Fibroblast of villous mesenchyme (primary cell): ENCODE results near the gene MRPS22. TPM values are rescaled to one million over a fixed set of nuclear protein-coding genes. Genes with fewer than 3 reads are reported as not detected.

Source experiments
- DNase-seq: peaks from one replicate; pipeline ENCODE4 v3.0.0-alpha.2; 2010; ENCODE audit warnings: low read depth
- H3K4me3 ChIP-seq: 2 replicates; pipeline ENCODE4 v1.5.1; 2011; ENCODE audit warnings: low read depth, mild to moderate bottlenecking, low read length
- CTCF ChIP-seq: IDR thresholded peaks from 2 replicates; pipeline ENCODE4 v1.5.1; 2012; ENCODE audit warnings: low read depth, mild to moderate bottlenecking, low read length; ENCODE audit not compliant: insufficient read depth
- total RNA-seq: library from RNA; depleted of rRNA; stranded (reverse); fragments of >200 nt; gene quantifications from 2 replicates; pipeline ENCODE4 v1.2.3, GENCODE V29; 2012

MRPS22 gene
- total RNA-seq, 1 donor: 89.8 TPM

GRCh38 chr3:139307072-139307491 lies 36.7 kb upstream of the MRPS22 start:
- no peak for TF ChIP-seq CTCF
- H3K4me3 ChIP-seq: no peak overlapping the region
- DNase-seq: no peak

GRCh38 chr3:139307601-139308555 lies 35.9 kb upstream of the MRPS22 start:
- H3K4me3 ChIP-seq: no peak overlapping the region
- no peak for TF ChIP-seq CTCF
- no peak for DNase-seq

GRCh38 chr3:139308560-139308959 lies 35.3 kb upstream of the MRPS22 start:
- DNase-seq: no peak
- no peak for TF ChIP-seq CTCF
- H3K4me3 ChIP-seq: no peak overlapping the region

GRCh38 chr3:139309061-139309591 lies 34.7 kb upstream of the MRPS22 start:
- no peak overlapping the region for H3K4me3 ChIP-seq
- DNase-seq: peak; percentile 82
- TF ChIP-seq CTCF: no peak

GRCh38 chr3:139309880-139310279 lies 33.9 kb upstream of the MRPS22 start:
- H3K4me3 ChIP-seq: no peak overlapping the region
- TF ChIP-seq CTCF: no peak
- peak; percentile 73 for DNase-seq

GRCh38 chr3:139310474-139310933 lies 33.3 kb upstream of the MRPS22 start:
- H3K4me3 ChIP-seq: no peak overlapping the region
- no peak for TF ChIP-seq CTCF
- DNase-seq: peak; percentile 99
